K562 (cell line): Measurements from ENCODE around the gene UBAP1L. TPM values are rescaled to one million over a fixed set of nuclear protein-coding genes. Genes with fewer than 3 reads are reported as not detected.
A peak's percentile ranks its signal among the peaks of the same experiment; 100 is the strongest.

ENCODE experiments used
- CUX1 ChIP-seq: fragments of 200-800 bp; sonication (Bioruptor generic); IDR thresholded peaks from 2 replicates; pipeline ENCODE4 v1.6.1; 2016; ENCODE audit warnings: missing genetic modification characterization, missing compliant biosample characterization
- KAT8 ChIP-seq: fragments of 450-650 bp; IDR thresholded peaks from 2 replicates; pipeline ENCODE4 v1.6.1; 2016; ENCODE audit warnings: low read depth, mild to moderate bottlenecking
- MLLT1 ChIP-seq, 2 experiments: fragments of 450-650 bp; IDR thresholded peaks; 2 replicates each; pipeline ENCODE4 v1.6.1; 2016
- SP1 ChIP-seq: sonication (generic); formaldehyde crosslinking; IDR thresholded peaks from 2 replicates; pipeline ENCODE4 v1.8.1; 2022; ENCODE audit warnings: mild to moderate bottlenecking, missing genetic modification reagents
- TOE1 ChIP-seq, 2 experiments: fragments of 450-650 bp in 1 of 2; sonication (generic) in 1 of 2; formaldehyde crosslinking in 1 of 2; IDR thresholded peaks; 2 replicates each; pipeline versions ENCODE4 v1.7.1 to v1.8.0; 2016 to 2022; ENCODE audit warnings: borderline replicate concordance in 2 of 2, mild to moderate bottlenecking in 2 of 2, antibody characterized with exemption in 1 of 2, inconsistent platforms in 1 of 2, low read depth in 1 of 2, missing genetic modification reagents in 1 of 2, moderate library complexity in 1 of 2
- ZBTB40 ChIP-seq, 2 experiments: fragments of 450-650 bp in 1 of 2; sonication (generic) in 1 of 2; formaldehyde crosslinking in 1 of 2; IDR thresholded peaks; 2 replicates each; pipeline versions ENCODE4 v1.7.1 to v1.9.0; 2016 to 2022; ENCODE audit warnings: inconsistent platforms in 1 of 2, mild to moderate bottlenecking in 1 of 2, missing genetic modification reagents in 1 of 2
- polyA plus RNA-seq, 8 experiments: library from polyadenylated mRNA; depleted of rRNA in 4 of 8; stranded (reverse) in 5 of 8; unstranded in 3 of 8; fragments of >200 nt; fragmentation: Nextera tagmentation in 2 of 8; fragmentation: Illumina TruSeq in 1 of 8; extraction: Ambion mirVana in 2 of 8; extraction: Trizol in 1 of 8; gene quantifications; 2 replicates each; pipeline versions ENCODE4 v1.2.1 to v1.2.3, GENCODE V29; 2011 to 2014; ENCODE audit warnings: inconsistent platforms in 1 of 8, missing spikeins in 1 of 8
- total RNA-seq, 7 experiments: library from RNA; depleted of rRNA in 6 of 7; stranded (reverse); fragments of >200 nt in 6 of 7; fragmentation: Illumina TruSeq in 2 of 7; extraction: Trizol in 2 of 7; gene quantifications; 2 replicates each; pipeline versions ENCODE4 v1.2.1 to v1.2.3, GENCODE V29; 2011 to 2021; ENCODE audit warnings: low replicate concordance in 1 of 7
- TF ChIP-seq, protein P1 (sequence below): fragments of 250-450 bp; sonication (Bioruptor Pico); IDR thresholded peaks from 2 replicates; pipeline ENCODE4 v1.4.0; 2020; ENCODE audit warnings: mild to moderate bottlenecking

The UBAP1L gene
- total and polyA plus RNA-seq, 9 of the 15 experiments (the other 6 are each of a cell fraction or from before 2014, with no cell fraction given): 0.16 to 0.71 (median 0.41) TPM; not detected in 2

- TF ChIP-seq TOE1 (IDR thresholded peaks at IDR 0.05; ENCODE audit: borderline replicate concordance) (peak; percentile 35; the same call in 1 of the 2 replicates), TOE1 (CRISPR knock-in tag; IDR thresholded peaks at IDR 0.05; ENCODE audit: borderline replicate concordance, low read depth) (no peak), KAT8 (0 out of 2 replicates have a peak, but pooled peaks have one; percentile 26), SP1 (CRISPR knock-in tag) (peak; percentile 73), MLLT1 (IDR thresholded peaks at IDR 0.05) (peak; percentile 15 to 64; a peak in 1 of 4 replicates), CUX1 (CRISPR knock-in tag) (no peak), ZBTB40 (IDR thresholded peaks at IDR 0.05) (peak; percentile 95), ZBTB40 (CRISPR knock-in tag; IDR thresholded peaks at IDR 0.05) (no peak)
- TF ChIP-seq, protein P1, sequence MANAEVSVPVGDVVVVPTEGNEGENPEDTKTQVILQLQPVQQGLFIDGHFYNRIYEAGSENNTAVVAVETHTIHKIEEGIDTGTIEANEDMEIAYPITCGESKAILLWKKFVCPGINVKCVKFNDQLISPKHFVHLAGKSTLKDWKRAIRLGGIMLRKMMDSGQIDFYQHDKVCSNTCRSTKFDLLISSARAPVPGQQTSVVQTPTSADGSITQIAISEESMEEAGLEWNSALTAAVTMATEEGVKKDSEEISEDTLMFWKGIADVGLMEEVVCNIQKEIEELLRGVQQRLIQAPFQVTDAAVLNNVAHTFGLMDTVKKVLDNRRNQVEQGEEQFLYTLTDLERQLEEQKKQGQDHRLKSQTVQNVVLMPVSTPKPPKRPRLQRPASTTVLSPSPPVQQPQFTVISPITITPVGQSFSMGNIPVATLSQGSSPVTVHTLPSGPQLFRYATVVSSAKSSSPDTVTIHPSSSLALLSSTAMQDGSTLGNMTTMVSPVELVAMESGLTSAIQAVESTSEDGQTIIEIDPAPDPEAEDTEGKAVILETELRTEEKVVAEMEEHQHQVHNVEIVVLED (CRISPR knock-in tag): peak; percentile 18; the same call in 1 of the 2 replicates
Measured at GRCh38 chr15:65133548-65134200, 18.7 kb upstream of the UBAP1L start, which contains the start of gene PDCD7 (continued).
